NCI-H1930 (cell line): Measurements from ENCODE around the gene PRKD3.
"Not testable (repeated sequence)": the region's sequence is repeated elsewhere in the genome, so short reads cannot be mapped to it uniquely, and the experiment has no call there.

Experiments used
- DNase-seq, 2 experiments: peaks; one replicate each; lab custom pipeline; 2025; lab: John Stamatoyannopoulos, UW

PRKD3 gene

DNA sequence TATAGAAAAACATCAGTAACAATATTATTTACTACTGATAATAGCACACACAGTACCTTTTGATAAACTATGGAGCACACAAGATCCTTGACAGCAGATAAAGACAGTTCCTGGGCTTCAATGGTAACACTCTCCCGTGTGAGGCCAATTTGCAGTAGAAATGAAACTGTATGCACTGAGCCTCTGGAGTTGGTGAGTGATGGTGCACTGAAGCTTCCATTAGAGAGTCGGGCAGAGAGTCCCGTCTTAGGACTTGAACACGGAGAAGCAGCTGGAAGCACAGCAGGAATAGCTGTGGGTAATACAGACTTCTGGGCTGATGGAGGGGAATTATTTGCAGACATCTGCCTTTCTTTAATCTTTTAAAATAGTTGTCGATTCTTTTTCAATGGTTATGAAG lies 8.5 kb downstream of the PRKD3 start:
- no peak for DNase-seq

DNA sequence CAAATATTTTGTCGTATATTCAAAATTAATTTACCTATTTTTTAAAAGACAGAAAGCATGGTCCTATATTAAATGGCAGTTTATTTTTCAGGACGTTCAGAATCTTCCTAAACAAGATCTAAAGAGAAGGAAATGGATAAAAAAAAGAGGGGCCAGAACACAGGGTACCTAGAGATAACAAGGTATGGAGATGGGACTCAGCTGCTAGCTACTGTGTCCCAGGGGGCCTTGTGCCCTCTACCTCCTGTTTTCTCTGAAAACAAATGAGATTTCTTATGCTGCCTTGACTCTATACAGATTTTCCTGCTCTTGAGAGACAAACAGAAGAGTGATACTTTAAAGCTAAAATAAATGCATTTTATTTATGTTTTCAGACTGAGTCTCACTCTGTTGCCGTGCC lies 9.3 kb downstream of the PRKD3 start:
- no peak for DNase-seq

DNA sequence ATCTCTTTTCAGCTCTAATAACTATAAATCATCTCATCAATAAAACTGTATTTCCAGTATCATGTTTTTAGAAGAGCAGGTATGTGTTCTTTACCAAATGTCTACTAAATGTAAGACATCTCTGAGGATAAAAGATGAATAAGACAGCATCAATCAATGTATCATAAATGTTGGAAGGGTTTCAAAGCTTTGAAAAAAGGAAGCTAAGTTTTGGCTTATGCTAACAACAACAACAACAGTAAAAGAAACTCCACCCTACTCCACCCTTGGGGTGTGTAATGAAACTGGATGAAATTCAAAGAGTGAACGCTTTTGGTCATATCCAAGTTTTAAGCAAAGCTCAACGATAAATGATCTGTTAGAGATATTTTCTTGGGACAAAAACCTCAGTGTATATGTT lies 17.1 kb downstream of the PRKD3 start:
- no peak for DNase-seq

DNA sequence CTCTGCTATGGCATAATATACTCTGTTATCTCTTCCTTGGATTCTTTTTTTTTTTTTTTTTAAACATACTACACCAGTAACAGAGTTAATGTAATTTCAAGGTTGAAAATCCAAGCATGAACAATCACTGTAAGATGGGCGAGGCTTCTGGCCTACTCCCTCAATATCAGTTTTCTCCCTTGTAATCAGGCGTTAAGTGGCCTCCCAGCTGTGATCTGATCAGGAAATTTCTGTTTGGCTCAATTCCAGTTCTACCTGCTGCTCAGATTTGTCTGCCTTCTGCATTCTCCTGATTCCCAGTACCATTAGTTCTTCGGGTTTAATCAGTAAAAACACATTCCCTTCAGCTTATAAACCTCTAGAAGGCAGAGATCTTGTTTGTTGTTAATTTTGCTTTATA lies 18.6 kb downstream of the PRKD3 start:
- peak; percentile 37 to 62 for DNase-seq

DNA sequence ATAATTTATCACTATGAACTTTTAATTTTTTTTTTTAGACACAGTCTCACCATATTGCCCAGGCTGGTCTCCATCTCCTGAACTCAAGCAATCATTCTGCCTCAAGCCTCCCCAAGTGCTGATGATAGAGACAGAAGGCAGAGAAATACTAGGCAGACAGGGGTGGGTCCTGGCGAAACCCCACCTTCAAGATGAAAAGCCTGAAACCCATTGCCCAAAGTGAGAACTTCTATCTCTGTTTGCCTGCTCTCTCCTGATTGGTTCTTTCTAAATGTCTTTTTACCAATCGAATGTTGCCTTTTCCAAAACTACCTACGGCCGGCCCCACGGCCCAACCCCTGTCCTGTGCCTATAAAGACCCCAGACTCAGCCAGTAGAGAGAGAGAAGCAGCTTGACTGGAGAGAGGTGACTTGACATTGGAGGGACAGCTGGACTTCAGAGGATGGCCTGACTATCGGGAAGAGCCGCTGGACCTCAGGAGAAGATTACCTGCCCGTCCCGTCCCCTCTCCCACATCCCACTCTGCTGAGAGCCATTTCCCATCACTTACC lies 21.9 kb downstream of the PRKD3 start:
- no peak for DNase-seq

DNA sequence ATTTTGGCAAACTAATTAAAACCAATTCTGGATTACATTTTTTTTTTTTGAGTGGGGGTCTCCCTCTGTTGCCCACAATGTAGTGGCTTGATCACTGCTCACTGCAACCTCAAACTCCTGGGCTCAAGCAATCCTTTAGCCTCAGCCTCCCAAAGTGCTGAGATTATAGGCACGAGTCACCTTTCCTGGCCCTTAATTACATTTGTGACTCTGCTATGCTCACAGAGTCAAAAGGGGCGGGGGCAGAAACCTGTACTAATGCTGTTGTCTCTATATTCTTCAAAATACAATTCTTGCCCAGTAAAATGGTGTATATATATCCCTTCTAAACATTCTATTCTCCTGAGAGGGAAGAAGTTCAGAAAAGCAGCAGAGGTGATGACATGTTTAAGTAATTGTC lies 23.2 kb downstream of the PRKD3 start:
- no peak for DNase-seq

DNA sequence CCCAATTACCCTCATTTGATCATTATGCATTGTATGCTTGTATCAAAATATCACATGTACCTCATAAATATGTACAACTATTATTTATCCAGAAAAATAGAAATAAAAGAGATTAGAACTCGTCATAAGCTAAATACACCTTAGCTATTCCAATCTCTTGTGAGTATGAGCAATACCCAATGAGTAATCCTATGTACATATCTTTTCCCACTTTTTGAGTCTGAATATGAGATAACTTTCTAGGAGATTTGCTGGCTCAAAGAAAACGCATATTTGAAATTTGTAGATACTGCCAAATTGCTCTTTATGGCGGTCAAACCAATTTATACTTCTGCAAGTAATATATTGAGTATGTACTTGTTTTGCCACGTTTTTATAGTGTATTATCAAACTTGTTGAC lies 24.1 kb downstream of the PRKD3 start:
- DNase-seq, result no peak

DNA sequence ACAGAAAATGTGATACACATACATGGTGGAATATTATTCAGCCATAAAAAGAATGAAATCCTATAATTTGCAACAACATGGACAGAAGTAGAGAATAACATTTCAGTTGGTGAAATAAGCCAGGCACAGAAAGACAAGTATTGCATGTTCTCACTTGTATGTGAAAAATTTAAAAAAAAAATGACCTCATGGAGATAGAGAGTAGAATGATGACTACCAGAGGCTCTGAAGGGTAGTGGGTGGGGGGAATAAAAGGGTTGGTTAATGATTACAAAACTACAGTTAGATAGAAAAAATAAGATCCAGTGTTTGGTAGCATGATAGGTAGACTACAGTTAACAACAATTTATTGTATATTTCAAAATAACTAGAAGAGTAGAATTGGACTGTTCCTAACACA lies 24.5 kb downstream of the PRKD3 start:
- no peak for DNase-seq

DNA sequence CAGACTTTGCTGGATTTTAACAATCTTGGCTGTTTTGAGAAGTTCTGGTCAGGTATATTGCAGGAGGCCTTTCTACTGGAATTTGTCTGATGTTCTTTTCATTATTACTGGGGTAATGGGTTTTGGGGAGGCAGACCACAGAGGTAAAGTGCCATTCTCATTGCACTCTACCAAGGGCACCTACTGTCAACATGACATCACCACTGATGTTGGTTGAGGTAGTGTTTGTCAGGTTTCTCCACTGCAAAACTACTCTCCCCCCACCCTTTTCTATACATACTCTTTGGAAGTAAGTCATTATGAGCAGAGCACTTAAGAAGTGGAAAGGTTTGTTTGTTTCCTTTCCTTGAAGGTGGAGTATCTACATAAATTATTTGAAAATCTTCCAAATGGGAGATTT lies 27.0 kb downstream of the PRKD3 start:
- DNase-seq, result no peak

DNA sequence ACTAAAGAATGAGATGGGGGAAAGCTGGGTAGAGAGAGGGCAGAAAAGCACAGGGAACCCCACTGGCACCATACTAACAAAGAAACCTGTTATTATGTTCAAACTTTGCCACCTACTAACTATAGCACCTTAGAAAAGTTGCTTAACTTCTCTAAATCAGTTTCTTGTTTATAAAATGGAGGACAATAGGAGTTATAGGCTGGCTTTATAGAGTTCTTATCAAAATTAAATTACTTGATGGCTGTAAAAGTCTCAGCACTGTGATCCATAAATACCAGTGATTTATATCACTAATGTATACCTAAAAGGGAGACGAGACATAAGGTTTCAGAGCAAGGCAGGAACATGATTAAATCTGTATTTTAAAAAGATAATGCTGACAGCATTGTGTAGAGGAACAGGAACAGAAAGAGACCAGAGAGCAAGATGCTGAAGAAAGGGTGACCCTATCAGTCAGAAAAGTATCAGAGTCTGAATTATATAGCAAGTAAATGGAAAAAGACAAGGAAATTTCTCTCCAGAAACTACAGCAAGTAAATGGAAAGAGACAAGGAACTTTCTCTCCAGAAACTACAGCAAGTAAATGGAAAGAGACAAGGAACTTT lies 29.1 kb downstream of the PRKD3 start:
- no peak for DNase-seq

DNA sequence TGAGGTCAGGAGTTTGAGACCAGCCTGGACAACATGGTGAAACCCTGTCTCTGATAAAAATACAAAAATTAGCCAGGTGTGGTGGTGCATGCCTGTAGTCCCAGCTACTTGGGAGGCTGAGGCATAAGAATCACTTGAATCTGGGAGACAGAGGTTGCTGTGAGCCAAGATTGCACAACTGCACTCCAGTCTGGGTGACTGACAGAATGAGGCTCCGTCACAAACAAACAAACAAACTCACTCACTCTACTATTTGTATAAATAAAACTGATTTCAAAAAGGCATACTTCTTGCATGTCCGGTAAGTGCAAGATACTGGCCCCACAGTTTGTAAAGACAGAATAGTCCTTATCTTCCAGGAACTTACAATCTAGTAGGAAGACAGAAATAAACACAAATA lies 29.8 kb downstream of the PRKD3 start:
- not testable (repeated sequence) for DNase-seq

DNA sequence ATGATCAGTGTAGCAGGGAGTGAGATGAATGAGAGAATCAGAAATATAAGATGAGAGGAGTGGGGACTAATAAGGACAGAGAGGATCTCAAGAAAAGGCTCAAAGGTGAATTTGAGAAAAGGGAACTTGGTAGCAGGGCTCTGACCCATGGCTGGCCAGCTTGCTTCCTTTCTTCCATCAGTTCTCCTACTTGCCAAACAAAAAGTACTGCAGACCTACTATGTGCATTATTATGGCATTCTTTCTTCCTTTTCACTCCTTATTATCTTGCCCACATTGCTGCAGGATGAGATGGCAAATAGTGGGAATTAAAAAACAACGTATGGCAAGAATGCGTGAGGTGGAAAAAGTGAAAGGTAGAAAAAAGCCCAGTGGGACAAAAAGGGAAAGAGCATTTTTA lies 33.0 kb downstream of the PRKD3 start:
- DNase-seq, result no peak

DNA sequence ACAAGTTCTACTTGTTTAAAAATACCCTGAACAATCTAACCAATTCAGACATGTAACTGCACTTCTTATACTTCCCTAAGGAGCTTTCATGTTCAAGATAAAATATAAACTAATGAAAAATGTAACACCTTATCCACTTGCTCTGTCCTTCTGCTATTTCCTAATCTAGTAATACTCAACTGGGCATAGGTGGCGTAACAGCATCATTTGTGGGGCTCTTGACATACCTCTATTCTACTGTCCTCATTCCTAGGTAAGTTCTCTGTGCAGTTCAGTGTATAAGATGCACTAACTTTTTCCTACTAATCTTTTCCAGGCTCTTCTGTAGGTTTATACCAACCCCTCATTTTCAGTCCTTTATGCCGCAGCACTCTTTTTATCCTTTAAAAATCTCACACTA lies 36.7 kb downstream of the PRKD3 start:
- peak; percentile 9 to 19 for DNase-seq

DNA sequence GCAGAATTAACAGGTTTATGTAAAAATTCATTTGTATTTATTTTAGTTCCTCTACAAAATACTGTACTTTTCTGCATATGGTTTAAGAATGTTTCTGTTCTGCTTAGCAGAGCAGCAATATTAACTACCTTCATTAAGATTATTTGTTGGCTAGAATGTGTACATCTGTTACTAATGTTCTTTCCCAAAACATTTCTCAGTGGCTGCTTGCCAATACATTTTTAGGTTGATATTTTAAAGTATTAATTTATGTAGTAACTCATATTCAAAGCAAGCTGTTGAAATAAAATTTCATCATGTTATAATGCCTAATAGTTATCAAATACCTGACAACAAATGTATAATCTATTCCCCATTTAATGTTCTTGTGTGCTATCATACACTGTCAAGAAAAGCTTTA lies 40.3 kb downstream of the PRKD3 start:
- DNase-seq, result no peak

DNA sequence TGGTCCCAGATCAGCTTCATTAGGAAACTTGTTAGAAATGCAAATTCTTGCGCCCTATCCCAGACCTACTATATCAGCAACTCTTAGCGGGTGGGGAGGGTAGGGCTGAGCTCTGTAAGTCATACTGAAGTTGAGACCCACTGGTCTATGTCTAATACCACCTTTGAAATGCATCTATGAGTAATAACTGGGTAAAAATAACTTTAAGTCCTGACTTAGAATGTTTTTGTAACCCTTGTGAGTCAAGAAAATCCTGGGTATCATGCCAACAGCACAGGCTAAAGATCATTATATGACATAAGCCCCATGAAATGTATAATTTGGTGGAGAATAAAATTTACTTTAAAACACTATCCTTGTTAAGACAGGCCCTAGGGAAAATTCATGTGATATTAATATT lies 41.4 kb downstream of the PRKD3 start:
- no peak for DNase-seq

DNA sequence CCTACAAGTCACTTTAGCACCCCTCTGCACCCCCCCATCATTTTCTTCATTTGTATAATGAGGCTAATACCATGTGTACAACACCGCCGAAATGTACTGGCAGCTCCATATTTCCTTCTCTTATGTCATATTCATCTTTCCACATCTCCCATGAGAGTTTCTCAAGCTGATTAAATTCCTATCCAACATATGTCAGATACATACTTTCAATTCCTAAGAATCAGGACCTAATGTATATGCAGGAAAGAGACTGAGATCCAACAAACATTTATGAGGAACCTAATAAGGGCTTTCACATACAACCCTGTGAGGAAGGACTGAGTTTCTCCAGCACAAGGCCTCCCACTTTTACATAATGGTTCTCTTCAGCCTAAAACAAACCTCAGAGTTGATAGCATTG lies 41.9 kb downstream of the PRKD3 start:
- DNase-seq, result no peak

DNA sequence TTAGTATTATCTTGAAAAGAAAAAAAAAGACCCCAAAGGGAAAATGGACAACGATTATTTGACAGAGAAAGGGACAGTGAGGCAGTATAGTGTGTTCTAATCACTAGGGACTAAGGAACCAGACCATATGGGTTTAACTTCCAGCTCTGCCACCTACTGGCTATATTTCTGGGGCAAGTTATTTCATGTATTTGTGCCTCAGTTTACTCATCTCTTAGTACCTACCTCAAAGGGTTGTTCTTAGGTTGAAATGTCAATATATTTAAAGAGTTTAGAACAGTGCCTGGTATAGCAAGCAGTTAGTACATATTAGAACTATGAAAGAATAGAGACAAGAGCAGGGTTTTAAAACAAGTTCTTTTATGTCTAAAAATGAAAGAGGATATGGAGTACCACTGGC lies 42.7 kb downstream of the PRKD3 start:
- DNase-seq, result no peak

DNA sequence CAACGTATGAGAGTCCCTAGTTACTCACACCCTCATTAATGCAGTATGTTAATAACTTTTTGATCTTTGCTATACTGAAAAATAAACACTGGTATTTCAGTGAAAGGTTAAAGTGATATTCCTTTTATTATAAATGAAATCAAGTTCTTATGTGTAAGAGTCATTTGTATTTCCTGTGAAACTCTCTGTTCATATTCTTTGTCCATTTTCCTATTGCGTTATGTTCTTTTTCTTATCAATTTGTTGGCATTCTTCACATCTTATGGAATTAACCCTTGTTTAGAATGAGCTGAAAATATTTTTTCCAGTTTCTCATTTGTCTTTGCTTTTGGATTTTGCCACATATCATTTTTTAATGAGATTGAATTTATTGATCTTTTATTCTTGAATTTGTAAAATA lies 48.3 kb downstream of the PRKD3 start:
- DNase-seq, result no peak
